Inflammatory macrophage treated with lipopolysaccharide for 1 hour (primary cell): ENCODE data around the gene MRPL12.
"Not testable (repeated sequence)": the region's sequence is repeated elsewhere in the genome, so short reads cannot be mapped to it uniquely, and the experiment has no call there.

Experiments used
- DNase-seq, 2 donors: peaks; one replicate each; pipeline ENCODE4 v3.0.0-alpha.2; 2020 to 2022

The MRPL12 gene

GRCh38 chr17:81717766-81718089 lies 14.6 kb downstream of the MRPL12 start:
- no peak for DNase-seq

DNA sequence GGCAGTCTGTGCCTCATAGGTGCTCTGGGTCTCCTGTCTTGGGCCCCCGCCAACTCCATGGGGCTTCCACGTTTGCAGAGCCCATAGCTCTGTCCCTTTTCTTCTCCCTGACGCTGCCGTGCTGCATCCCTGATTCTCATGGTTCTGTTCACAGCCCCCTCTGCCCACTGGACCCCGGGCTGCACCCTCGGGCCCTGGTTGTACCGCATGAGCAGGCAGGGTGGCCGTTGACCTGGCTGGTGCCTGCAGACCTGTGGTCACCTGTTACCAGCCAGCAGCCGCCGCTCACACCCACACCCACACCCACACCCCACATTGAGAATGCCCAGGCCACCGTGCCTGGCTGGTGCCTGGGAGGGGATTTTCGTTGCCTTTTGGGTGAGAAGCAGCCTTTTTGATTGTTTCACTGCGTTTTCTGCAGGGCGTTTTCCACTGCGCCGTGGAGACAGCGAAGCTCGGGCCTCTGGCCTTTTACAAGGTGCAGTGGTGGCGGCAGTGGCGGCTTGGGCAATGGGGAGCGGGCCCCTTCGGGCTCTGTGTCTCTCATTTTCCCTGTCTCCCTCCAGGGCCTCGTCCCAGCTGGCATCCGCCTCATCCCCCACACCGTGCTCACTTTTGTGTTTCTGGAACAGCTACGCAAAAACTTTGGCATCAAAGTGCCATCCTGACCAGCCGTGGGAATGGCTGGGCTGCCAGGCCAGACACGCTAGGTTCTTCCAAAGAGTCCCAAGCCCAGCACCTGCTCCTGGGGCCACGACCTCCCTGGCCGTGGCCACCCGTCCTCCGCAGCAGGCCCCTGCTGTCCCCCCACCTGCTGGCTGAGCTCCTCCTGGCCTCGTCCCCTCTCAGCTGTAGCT lies 16.5 kb downstream of the MRPL12 start:
- DNase-seq = no peak

GRCh38 chr17:81720267-81721071 lies 17.3 kb downstream of the MRPL12 start:
- DNase-seq = no peak

GRCh38 chr17:81722184-81723120 lies 19.3 kb downstream of the MRPL12 start:
- DNase-seq = no peak

- DNase-seq = no peak
These were observed 20.6 kb downstream of the MRPL12 start for GRCh38 chr17:81723651-81724209.

GRCh38 chr17:81725439-81725838 lies 22.3 kb downstream of the MRPL12 start:
- no peak for DNase-seq

DNA sequence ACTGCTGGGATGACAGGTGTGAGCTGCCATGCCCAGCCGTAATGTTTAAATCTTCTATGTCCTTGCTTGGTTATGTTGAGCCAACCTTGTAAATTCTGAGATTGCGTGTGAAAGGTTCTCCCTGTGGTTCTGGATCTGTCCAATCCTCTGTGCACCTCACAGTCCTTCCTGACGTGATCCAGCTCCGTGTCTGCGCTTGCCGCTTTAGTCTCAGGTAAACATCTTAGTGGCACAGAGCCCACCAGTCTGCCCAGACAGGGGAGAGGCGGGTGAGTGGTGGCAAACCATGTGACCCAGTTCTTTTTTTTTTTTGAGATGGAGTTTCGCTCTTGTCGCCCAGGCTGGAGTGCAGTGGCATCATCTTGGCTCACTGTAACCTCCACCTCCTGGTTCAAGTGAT lies 22.8 kb downstream of the MRPL12 start:
- no peak for DNase-seq

DNA sequence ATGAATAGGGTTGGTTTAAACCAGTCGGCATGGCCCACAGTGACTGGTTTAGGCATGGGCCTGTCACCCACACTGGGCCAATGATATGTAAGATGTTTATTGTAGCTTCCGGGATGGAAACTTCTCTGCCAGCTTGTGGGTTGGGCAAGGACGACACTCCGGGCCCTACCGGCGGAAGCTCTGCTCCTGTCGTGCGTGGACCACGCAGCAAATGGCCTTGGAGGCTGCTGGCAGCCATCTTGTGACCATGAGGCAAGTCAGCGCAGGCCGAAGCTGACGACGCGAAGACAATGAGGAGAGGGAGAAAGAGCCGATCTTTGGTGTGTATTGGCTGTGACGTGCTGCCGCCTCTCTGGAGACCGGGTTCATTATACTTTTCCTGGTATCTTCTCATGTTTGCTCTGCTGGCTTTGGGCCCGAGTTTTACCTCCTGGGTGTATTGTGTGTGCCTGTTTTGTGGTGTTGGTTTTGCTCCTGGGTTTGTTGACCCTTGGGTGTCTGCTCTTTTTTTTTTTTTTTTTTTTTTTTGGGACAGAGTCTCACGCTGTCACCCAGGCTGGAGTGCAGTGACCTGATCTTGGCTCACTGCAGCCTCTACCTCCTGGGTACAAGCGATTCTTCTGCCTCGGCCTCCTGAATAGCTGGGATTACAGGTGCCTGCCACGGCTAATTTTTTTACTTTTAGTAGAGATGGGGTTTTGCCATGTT lies 24.3 kb downstream of the MRPL12 start:
- DNase-seq = no peak

DNA sequence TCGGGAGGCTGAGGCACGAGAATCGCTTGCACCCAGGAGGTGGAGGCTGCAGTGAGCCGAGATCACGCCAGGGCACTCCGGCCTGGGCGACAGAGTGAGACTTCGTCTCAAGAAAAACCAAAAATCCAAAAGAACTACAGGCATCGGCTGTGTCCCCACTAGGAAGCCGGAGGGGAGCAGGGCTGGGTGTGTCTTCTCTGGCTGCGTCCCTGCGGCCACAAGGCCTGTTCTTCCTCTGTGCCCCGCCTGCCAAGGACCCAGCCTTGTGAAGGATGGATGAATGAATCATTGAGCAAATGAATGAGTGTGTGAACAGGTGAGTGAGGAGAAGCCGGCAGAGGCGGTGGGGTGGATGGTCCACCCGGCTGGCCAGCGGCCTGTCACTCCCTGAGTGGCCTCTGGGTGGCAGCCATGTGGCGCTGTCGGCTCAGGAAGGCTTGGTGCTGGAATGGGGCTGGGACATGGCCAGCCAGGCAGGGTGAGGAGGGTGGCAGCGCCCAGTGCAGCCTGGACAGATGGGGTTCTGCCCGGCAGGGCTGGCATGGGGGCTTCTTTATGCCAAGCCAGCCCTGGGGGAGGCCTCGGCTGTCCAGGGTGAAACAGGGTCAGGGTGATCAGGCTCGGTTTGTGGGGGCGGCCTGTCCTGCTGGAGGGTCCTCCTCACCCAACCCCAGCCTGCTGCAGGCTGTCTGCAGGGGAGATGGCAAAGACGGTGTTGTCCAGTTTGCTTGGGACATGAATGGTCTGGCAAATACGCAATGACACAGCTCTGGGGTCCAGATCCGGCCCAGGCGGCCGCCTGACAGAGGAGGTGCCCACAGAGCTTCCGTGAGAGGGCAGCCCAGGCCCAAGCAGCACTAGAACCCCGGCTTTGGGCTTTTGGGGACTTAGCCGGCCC lies 30.6 kb downstream of the MRPL12 start:
- peak; percentile 51 to 92 for DNase-seq

DNA sequence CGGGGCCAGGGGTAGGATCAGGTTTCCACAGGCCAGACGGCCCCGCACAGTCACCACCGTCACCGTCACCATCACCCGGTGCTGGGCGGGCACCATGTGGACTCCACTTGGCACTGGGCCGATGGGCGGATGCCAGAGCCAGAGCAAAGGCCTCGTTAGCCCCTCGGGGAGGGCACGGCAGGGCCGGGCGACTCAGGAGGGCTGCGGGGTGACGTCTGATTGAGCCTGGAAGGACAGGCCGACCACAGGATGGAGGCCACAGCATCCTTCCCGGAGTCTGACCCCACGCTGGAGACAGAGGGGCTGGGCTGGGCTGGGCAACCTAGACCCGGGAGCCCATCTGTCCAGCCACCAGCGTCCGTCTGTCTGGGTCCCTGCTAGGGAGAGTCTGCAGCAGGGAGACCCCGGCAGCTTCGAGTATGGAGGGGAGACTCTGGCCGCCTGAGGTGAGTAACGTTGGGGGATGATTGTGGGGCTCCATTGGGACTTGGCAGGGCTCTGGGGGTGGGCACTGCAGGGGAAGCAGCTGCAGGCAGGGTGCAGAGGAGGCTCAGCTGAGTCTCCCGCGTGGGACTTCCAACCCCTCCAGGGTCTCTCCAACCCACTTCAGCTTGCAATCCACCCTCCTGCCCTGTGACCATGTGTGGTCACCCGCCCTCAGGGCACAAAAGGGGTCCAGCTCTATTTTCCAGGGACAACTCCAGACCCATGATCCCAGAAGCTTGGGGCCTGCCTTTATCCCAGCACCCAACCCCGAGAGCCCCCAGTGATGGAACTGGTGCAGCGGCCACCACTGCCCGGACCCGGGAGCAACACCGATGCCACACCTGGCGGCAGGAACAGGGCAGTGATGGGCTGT lies 31.5 kb downstream of the MRPL12 start:
- no peak for DNase-seq

DNA sequence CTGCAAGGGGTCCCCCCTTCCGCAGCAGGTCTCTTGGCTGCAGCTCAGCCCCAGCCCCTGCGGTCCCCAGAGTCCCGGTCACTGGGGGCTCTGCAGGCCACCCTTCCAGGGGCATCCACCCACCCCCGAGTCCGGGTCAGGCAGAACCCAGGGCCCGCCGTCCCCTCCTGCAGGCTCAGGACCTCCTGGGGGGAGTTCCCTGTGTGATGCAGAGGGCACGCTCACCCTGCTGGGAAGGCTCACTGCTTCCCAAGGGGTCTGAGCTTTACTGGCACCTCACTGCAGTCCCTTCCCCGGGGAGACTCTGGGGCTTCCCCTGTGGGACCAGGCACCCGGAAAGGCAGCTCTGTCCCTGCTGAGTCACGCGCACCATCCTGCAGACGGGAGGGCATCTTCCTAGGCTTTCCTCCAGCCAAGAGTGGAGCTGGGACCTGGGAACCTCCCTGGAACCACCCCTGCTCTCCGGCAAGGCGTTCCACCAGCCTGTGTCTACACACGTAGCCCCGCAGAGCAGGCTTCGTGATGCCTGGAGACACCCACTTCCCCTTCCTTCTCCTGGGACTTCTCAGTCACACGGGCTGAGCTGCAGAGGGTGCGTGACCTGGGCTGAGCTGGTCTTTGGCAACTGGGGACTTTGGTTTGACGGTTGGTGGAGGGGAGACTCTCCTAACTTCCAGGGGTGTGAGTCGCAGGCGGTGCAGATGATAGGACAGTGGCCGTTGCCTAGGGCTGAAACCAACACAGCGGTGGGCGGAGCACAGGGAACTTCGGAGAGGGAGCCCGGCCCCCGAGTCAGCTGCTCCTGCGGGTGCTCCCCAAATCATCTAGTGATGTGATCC lies 32.3 kb downstream of the MRPL12 start:
- peak; percentile 84 to 94 for DNase-seq

DNA sequence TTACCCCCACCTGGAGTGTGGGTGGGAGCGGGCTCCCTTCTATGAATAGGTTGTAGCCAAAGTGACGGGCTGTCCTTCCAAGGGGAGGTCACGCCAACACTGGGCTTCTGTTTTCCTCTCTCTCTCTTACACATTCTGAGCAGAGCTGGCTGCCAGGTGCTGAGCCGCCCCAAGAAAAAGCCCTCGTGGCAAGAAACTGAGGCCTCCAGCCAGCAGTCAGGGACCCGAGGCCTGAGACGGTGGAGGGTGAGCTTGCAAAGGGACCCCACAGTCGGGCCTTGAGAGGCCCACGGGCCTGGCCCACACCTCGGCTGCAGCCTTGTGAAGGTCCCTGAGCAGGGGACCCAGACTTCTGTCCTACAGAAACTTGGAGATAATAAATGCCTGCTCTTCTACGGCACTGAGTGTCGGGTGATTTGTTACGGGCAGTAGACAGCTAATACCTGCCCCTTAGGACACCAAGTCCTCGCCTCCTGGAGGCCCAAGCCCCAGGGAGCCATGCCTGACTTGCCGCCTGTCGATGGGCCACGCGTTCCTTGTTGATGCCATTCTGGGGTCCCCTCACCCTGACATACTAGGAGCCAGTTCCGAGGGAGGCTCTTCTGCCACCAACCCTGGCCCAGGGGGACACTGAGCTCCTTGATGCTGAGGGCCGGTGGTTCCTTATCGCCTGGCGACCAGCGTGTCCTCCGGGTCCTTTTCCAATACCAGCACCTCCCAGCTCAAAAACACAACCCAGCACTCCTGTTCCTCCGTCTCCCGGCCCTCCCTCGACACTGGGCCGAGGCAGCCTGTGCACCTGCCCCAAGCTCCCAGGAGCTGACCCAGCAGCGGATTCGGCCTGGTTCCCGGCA lies 35.0 kb downstream of the MRPL12 start:
- DNase-seq = no peak

DNA sequence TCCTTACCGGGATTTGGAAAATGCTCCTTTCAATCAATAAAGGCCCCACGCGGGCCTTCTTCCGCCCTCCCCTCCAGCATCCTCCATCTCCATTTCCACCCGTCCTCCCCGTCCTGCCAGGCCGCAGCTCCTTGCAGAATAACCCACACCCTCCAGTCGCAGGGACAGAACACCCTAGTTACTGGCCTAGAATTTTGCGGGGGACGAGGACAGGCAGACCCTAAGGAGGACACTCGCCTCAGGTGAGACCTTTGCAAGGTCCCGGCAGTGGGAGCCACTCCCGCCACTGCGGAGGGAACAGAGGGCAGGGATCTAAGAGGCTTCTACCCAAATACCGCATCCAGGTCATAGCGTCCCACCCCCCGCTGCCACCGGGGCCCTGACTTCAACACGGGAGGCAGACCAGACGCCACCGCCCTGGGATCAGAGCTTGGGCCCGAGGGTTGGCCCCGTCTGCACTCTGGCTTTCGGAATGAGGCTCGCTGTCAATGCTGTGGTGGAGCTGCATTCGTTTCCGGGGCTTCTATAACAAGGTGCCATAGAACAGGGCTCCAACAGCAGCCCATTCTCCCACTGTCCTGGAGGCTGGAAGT lies 35.7 kb downstream of the MRPL12 start:
- DNase-seq = no peak

DNA sequence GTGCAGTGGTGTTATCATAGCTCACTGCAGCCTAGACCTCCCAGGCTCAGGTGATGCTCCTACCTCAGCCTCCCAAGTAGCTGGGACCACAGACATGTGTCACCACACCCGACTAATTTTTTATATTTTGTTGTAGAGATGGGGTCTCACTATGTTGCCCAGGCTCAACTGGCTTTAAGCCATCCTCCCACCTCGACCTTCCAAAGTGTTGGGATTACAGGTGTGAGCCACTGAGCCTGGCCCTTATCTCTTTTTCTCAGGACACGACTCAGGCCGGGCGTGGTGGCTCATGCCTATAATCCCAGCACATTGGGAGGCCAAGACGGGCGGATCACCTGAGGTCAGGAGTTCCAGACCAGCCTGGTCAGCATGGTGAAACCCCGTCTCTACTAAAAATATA lies 36.4 kb downstream of the MRPL12 start:
- not testable (repeated sequence) for DNase-seq

DNA sequence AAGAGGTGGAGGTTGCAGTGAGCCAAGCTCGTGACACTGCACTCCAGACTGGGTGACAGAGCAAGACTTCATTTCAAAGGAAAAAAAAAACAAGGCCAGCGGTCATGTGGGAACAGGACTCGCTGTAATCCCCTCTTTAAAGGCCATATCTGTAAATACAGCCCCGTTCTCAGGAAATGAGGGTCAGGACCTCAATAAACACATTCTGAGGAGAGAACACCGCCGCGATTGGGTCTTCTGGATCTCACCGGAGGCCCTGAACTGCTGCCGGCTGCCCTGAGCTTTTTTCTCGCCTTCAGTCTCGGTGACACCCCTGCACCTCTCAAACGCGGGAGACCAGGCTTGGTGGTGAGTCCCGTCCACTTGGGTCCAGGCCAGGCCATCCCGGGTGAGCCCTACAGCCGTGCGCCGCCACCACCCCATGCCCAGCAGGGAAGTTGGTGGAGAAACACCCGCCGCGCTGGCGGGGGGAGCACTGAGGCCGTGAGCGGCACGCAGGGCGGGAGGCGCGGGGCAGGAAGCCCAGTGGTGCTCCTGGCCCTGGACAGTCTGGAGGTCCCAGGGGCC lies 37.3 kb downstream of the MRPL12 start:
- DNase-seq = peak in 1 of 2 donors; percentile 9

DNA sequence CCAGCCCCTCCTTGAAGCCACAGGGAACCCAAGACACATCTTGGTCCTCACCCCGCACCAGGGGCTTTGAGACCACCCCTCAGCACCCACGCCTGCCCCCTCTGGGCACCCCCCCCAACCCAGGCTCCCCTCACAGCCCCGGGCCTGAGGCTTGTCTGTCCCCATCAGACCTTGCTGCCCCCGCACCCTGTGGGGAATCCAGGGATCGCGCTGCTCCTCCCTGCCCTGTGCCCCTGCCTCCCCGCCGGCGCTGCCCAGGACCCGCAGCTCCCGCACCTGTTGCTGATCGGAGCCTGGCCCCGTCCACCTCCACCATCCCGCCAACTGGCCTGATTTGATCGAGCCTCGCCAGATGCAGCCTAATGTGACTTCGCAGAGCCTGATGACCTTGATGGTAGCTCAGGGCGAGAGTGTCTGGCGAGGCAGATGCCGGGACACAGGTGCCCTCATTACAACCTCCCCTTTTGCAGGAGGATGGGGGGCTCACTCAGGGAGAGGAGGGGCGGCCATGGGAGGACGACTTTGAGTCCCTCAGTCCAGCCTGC lies 38.0 kb downstream of the MRPL12 start:
- no peak for DNase-seq
